Neural crest cell (in vitro differentiated cells): ENCODE data around the gene NDUFAF2. TPM values are rescaled to one million over a fixed set of nuclear protein-coding genes. Genes with fewer than 3 reads are reported as not detected.

Experiments
- DNase-seq: peaks from one replicate; pipeline ENCODE4 v3.0.0; 2021; ENCODE audit warnings: low read depth, mixed read lengths, low spot score
- H3K27ac Mint-ChIP-seq: one replicate; pipeline ENCODE4 v1.8.0; 2021; ENCODE audit warnings: mild to moderate bottlenecking, mixed read lengths; ENCODE audit not compliant: unreplicated experiment
- H3K27me3 Mint-ChIP-seq: 2 replicates; pipeline ENCODE4 v1.8.0; 2021; ENCODE audit warnings: low read depth, mild to moderate bottlenecking, mixed read lengths
- H3K36me3 Mint-ChIP-seq: 2 replicates; pipeline ENCODE4 v1.8.0; 2021; ENCODE audit warnings: low read depth, mild to moderate bottlenecking, mixed read lengths
- H3K4me1 Mint-ChIP-seq: 2 replicates; pipeline ENCODE4 v1.8.0; 2021; ENCODE audit warnings: mixed read lengths
- H3K4me3 Mint-ChIP-seq: one replicate; pipeline ENCODE4 v1.8.0; 2021; ENCODE audit warnings: mild to moderate bottlenecking, mixed read lengths
- H3K9me3 Mint-ChIP-seq: 2 replicates; pipeline ENCODE4 v1.8.0; 2021; ENCODE audit warnings: mixed read lengths
- CTCF ChIP-seq: fragments of 200-600 bp; sonication (generic); conservative IDR thresholded peaks from 2 replicates; pipeline ENCODE4 v1.5.0; 2021; ENCODE audit warnings: antibody characterized with exemption, mild to moderate bottlenecking
- long read RNA-seq: library from polyadenylated mRNA; unstranded; transcript quantifications from one replicate; pipeline ENCODE4 v2.0.0, GENCODE V29; 2020
- total RNA-seq: library from RNA; stranded (reverse); gene quantifications from 2 replicates; pipeline ENCODE4 v1.2.1, GENCODE V29; 2021

Gene NDUFAF2
- total RNA-seq = 37.7 and 38.4 TPM in 2 replicates
- long read RNA-seq, partial matches to known transcripts = 1 of 4 reads
- long read RNA-seq, other reads (novel, unspliced or antisense) = 1 of 4 reads

GRCh38 chr5:60944904-60945812 lies at the start of gene NDUFAF2, which contains the start of gene ERCC8:
NDUFAF2 (plus strand) TSS chr5:60945205; CDS start chr5:60945256, 51 bp downstream.
ERCC8 (minus strand) TSS chr5:60945070; CDS start chr5:60945008, 62 bp downstream.
- no peak for TF ChIP-seq CTCF
- Mint-ChIP-seq H3K27me3 (no peaks in the 10 kb centered on the region), H3K27ac (peak within 1 kb of the TSS; percentile 54), H3K4me3 (no peak within 1 kb of the TSS), H3K4me1 (peaks cover 24% of the 10 kb centered on the region), H3K36me3 (peaks cover 11% of the 10 kb centered on the region), H3K9me3 (peaks cover 3% of the 10 kb centered on the region)
- peak; percentile 79 for DNase-seq

- Mint-ChIP-seq H3K4me3 (no peak overlapping the region), H3K27ac (no peak overlapping the region), H3K27me3 (no peaks in the 10 kb centered on the region), H3K9me3 (no peaks in the 10 kb centered on the region), H3K4me1 (no peaks in the 10 kb centered on the region), H3K36me3 (peaks cover 34% of the 10 kb centered on the region)
- TF ChIP-seq CTCF = no peak
- no peak for DNase-seq
These were observed 48.0 kb upstream of the NDUFAF2 start for GRCh38 chr5:60896991-60897390.

DNA sequence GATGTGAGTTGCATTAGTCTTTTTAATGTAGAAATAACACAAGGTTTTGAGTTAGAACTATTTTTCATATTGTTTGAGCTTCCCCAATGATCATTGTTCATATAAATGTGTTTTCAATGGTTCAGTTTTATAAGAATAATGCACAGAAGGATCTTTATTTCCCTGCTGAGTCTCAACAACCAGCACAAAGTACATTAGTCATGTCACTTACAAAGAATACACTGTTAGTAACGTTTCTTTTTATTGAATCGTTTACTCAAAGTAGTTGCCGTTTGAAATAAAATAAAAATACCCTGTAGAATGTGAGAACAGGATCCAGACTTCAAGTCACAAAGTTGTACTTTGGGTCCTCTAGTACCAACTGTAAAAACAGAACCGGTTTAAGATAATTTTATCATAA lies 41.6 kb upstream of the NDUFAF2 start:
- no peak for TF ChIP-seq CTCF
- Mint-ChIP-seq H3K4me1 (peaks cover 5% of the 10 kb centered on the region), H3K27me3 (no peaks in the 10 kb centered on the region), H3K27ac (peak overlapping the region; percentile 46), H3K36me3 (peaks cover 16% of the 10 kb centered on the region), H3K9me3 (no peaks in the 10 kb centered on the region), H3K4me3 (no peak overlapping the region)
- DNase-seq = no peak

DNA sequence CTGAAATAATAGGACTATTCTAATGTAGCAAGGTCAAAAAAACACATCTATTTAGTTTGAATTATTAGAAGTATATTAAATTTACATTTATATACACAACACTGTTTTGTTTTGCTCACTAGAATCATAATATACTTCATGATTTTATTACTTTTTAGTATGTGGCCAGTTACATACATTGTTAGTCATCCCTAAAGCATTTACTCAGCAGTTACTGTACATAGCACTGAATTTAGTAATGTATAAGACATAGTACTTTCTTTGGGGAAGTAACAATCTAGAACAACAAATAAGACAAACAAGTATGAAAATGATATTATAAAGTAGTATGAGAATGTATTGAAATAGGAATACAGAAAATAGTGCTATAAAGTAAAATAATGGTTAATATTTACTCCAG lies 28.4 kb upstream of the NDUFAF2 start:
- Mint-ChIP-seq H3K4me3 (no peak overlapping the region), H3K27me3 (no peaks in the 10 kb centered on the region), H3K9me3 (peaks cover 9% of the 10 kb centered on the region), H3K36me3 (peaks cover 49% of the 10 kb centered on the region), H3K27ac (no peak overlapping the region), H3K4me1 (no peaks in the 10 kb centered on the region)
- DNase-seq = no peak
- TF ChIP-seq CTCF = no peak

DNA sequence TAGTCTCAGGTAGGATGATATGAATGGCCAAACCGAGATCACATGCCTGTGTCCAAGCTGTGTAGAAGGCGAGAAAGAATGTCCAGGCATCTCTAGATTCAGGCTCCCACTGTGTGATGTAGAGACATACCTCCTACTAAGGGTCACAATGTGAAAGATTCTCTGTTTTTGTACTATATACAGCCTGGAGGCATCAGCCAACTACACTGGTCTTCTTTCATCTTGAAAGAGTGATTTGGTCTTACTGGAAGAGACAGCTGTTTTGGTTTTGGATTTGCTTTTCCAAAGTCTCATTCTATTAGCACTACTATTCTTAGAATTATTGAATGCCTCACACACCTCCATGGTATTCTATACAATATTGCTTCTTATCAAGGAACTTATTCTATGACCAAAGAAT lies 26.5 kb upstream of the NDUFAF2 start:
- H3K4me1 Mint-ChIP-seq = no peaks in the 10 kb centered on the region
- H3K4me3 Mint-ChIP-seq = no peak overlapping the region
- TF ChIP-seq CTCF = no peak
- no peak overlapping the region for H3K27ac Mint-ChIP-seq
- no peaks in the 10 kb centered on the region for H3K27me3 Mint-ChIP-seq
- peaks cover 39% of the 10 kb centered on the region for H3K36me3 Mint-ChIP-seq
- peaks cover 5% of the 10 kb centered on the region for H3K9me3 Mint-ChIP-seq
- DNase-seq = no peak
